H54 (cell line): Measurements from ENCODE around the gene EPHB1.
"Not testable (repeated sequence)": the region's sequence is repeated elsewhere in the genome, so short reads cannot be mapped to it uniquely, and the experiment has no call there.

Source experiments
- DNase-seq: peaks from one replicate; pipeline ENCODE4 v3.0.0; 2011; ENCODE audit warnings: low spot score, mixed read lengths; ENCODE audit not compliant: insufficient read length
- FAIRE-seq: peaks from 3 replicates; lab custom pipeline; 2011; peaks lifted over from hg19 to GRCh38; lab: Jason Lieb, UNC
- POLR2A ChIP-seq: IDR thresholded peaks from 2 replicates; pipeline ENCODE4 v1.6.1; 2011; ENCODE audit warnings: low read depth, mild to moderate bottlenecking, low read length

The EPHB1 gene

GRCh38 chr3:134939978-134940377, 144.9 kb downstream of the EPHB1 start:
- no peak for TF ChIP-seq POLR2A
- no peak for FAIRE-seq
- DNase-seq = no peak

GRCh38 chr3:134941820-134942219, 146.8 kb downstream of the EPHB1 start:
- no peak for DNase-seq
- no peak for FAIRE-seq
- no peak for TF ChIP-seq POLR2A

- no peak for FAIRE-seq
- DNase-seq = no peak
- TF ChIP-seq POLR2A = no peak
Observed at GRCh38 chr3:134944429-134944828, 149.4 kb downstream of the EPHB1 start.

GRCh38 chr3:134949150-134949549, 154.1 kb downstream of the EPHB1 start:
- FAIRE-seq (no peak), DNase-seq (no peak)
- TF ChIP-seq POLR2A = no peak

GRCh38 chr3:134952371-134952770, 157.3 kb downstream of the EPHB1 start:
- no peak for DNase-seq
- FAIRE-seq = no peak
- TF ChIP-seq POLR2A = no peak

- TF ChIP-seq POLR2A = no peak
- FAIRE-seq (no peak), DNase-seq (no peak)
Observed at GRCh38 chr3:134955874-134956273, 160.8 kb downstream of the EPHB1 start.

- FAIRE-seq (no peak), DNase-seq (no peak)
- TF ChIP-seq POLR2A = no peak
Observed at GRCh38 chr3:134956395-134956794, 161.3 kb downstream of the EPHB1 start.

- no peak for FAIRE-seq
- TF ChIP-seq POLR2A = no peak
- no peak for DNase-seq
Observed at GRCh38 chr3:134956844-134957243, 161.8 kb downstream of the EPHB1 start.

- DNase-seq (no peak), FAIRE-seq (no peak)
Observed at GRCh38 chr3:134959516-134959915, 164.5 kb downstream of the EPHB1 start.

GRCh38 chr3:134964226-134964625, 169.2 kb downstream of the EPHB1 start:
- FAIRE-seq = no peak
- DNase-seq = no peak
- no peak for TF ChIP-seq POLR2A

More at GRCh38 chr3:134959516-134959915, 164.5 kb downstream of the EPHB1 start:
- no peak for TF ChIP-seq POLR2A

GRCh38 chr3:134965865-134966481, 170.9 kb downstream of the EPHB1 start:
- DNase-seq = no peak
- TF ChIP-seq POLR2A = no peak
- no peak for FAIRE-seq

GRCh38 chr3:134970895-134971294, 175.8 kb downstream of the EPHB1 start:
- no peak for TF ChIP-seq POLR2A
- no peak for FAIRE-seq
- DNase-seq = no peak

- DNase-seq = no peak
Observed at GRCh38 chr3:134971306-134971705, 176.2 kb downstream of the EPHB1 start.

GRCh38 chr3:134971907-134972306, 176.8 kb downstream of the EPHB1 start:
- not testable (repeated sequence) for FAIRE-seq, DNase-seq

More at GRCh38 chr3:134971306-134971705, 176.2 kb downstream of the EPHB1 start:
- FAIRE-seq = no peak
- TF ChIP-seq POLR2A = no peak

- no peak for TF ChIP-seq POLR2A
Observed at GRCh38 chr3:134972836-134973455, 177.9 kb downstream of the EPHB1 start.

More at GRCh38 chr3:134972836-134973455, 177.9 kb downstream of the EPHB1 start:
- FAIRE-seq = no peak
- no peak for DNase-seq
